IPS-18c (cell line): ENCODE data around the gene DNAH11.
"Not testable (repeated sequence)": the region's sequence is repeated elsewhere in the genome, so short reads cannot be mapped to it uniquely, and the experiment has no call there.

Source experiments
- H3K4me3 ChIP-seq: 2 replicates; pipeline ENCODE4 v1.7.0; 2013; ENCODE audit warnings: low read depth, mild to moderate bottlenecking, low read length, moderate library complexity; ENCODE audit not compliant: insufficient read depth
- H3K9me3 ChIP-seq: one replicate; pipeline ENCODE4 v1.6.1; 2013; ENCODE audit warnings: mild to moderate bottlenecking, low read length, moderate library complexity; ENCODE audit not compliant: control insufficient read depth, insufficient read depth

Gene DNAH11

GRCh38 chr7:21656081-21656480 is 113.2 kb downstream of the DNAH11 start:
- Histone ChIP-seq H3K4me3 (no peak overlapping the region), H3K9me3 (no peaks in the 10 kb centered on the region)

DNA sequence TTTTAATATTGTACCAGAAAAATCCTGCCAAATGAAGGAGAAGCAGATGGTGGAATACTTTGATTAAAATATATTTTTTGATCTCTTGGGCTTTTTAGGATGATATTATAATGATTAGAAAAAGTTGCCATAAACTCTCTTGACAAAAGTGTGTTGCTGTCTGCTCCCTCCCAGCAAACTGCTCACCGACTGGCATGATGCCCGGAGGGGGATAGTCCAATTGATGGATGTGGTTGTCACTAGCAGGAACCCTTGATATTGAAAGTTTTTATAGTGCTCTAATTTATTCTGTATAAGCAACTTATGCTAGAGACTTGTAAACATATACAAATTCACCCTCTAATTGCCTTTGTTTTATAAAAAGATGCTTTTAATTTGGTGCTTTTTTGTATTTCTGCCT is 114.0 kb downstream of the DNAH11 start:
- H3K4me3 ChIP-seq, result no peak overlapping the region
- H3K9me3 ChIP-seq, result no peaks in the 10 kb centered on the region

DNA sequence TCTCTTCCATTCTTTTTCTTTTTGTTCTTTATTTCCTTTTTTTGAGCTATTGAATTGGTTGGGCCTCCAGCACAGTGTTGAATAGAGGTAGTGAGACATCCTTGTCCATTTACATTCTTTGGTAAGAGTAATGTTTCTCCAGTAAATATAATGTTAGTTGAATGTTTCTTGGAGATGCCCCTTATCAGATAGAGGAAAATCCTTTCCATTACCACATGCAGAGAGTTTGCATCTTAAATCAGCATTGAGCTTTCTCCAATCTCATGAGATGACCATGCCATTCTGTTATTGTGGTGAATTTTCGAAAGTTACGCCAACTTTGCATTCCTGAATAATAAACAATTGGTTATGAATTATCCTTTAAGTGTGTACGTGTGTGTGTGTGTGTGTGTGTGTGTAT is 127.7 kb downstream of the DNAH11 start:
- H3K4me3 ChIP-seq, result no peak overlapping the region
- no peaks in the 10 kb centered on the region for H3K9me3 ChIP-seq

GRCh38 chr7:21671859-21672258 is 129.0 kb downstream of the DNAH11 start:
- no peaks in the 10 kb centered on the region for H3K9me3 ChIP-seq
- no peak overlapping the region for H3K4me3 ChIP-seq

DNA sequence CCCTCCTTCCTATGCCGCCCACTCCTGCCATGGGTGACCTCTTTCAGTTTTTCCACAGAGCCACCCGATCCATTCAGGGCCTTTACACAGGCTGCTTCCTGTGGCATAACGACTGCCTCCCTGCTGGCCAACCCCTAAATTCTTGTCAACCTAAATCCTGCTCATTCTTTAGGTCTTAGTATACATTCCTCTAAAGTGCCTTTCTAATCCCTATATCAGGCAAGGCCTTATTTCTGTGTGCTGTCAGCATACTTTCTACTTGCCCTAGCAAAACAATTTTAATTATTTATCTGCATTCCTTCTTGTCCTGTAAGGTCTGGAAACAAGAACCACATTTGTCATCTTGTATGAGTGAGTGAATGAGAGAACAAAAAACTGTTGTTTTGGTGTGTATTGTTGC is 132.4 kb downstream of the DNAH11 start:
- Histone ChIP-seq H3K4me3 (no peak overlapping the region), H3K9me3 (no peaks in the 10 kb centered on the region)

DNA sequence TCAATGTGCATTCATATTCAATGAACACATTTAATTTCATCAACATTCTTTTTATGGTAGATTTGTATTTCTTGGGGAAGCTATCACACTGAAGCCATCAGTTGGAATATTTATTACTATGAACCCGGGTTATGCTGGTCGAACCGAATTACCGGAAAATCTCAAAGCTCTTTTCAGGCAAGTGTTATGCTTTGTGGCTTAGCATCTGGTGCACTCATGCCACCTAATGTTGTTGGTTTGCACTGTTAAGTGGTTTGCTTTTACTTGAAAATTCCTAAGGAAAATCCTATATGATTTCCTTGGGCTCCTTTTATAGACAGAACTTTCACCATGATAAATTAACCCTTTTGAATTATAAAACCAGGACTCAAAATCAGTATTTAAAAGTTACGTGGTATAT is 147.9 kb downstream of the DNAH11 start:
- Histone ChIP-seq H3K9me3 (no peaks in the 10 kb centered on the region), H3K4me3 (no peak overlapping the region)

GRCh38 chr7:21691146-21691545 is 148.3 kb downstream of the DNAH11 start:
- not testable (repeated sequence) for H3K4me3 ChIP-seq, H3K9me3 ChIP-seq

GRCh38 chr7:21700587-21700986 is 157.7 kb downstream of the DNAH11 start:
- H3K4me3 ChIP-seq, H3K9me3 ChIP-seq: not testable (repeated sequence)

- H3K9me3 ChIP-seq, result no peaks in the 10 kb centered on the region
- no peak overlapping the region for H3K4me3 ChIP-seq
Observed at GRCh38 chr7:21702303-21702702, 159.5 kb downstream of the DNAH11 start.

GRCh38 chr7:21704359-21704758 is 161.5 kb downstream of the DNAH11 start:
- Histone ChIP-seq H3K9me3 (no peaks in the 10 kb centered on the region), H3K4me3 (no peak overlapping the region)

DNA sequence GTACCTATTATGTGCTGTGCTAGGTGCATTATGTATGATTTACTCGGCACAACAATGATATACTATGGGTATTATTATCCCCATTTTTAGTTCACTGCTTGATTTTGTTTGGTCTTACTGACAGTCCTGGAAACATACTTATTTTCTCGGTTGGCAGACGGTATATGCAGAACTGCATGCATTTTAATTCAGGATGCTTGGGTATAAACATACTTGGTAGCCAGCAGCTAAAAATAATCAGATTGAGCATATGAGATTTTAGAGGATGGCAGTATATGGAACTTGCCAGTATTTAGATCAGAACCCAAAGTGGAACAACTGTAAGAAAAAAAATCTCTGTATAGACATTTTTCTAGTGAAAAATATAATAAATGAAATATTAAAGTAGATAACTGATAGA is 163.3 kb downstream of the DNAH11 start:
- no peaks in the 10 kb centered on the region for H3K9me3 ChIP-seq
- no peak overlapping the region for H3K4me3 ChIP-seq

DNA sequence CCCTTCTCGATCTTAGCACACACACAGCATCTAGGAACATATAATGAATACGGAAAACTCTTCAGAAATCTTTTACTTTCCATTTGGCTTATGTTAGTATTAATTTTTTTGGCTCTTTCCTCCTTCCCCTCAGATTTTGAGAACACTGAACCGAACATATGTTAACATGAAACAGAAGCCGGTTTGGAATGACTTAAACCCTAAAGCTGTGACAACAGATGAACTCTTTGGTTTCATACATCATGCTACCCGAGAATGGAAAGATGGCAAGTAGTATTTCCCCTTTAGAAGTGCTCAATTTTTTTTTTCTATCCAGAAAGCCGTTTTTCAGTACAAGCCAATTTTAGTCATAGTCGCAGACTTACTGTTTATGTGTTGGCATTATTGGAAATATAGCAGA is 164.7 kb downstream of the DNAH11 start:
- H3K9me3 ChIP-seq, result no peaks in the 10 kb centered on the region
- H3K4me3 ChIP-seq, result no peak overlapping the region

DNA sequence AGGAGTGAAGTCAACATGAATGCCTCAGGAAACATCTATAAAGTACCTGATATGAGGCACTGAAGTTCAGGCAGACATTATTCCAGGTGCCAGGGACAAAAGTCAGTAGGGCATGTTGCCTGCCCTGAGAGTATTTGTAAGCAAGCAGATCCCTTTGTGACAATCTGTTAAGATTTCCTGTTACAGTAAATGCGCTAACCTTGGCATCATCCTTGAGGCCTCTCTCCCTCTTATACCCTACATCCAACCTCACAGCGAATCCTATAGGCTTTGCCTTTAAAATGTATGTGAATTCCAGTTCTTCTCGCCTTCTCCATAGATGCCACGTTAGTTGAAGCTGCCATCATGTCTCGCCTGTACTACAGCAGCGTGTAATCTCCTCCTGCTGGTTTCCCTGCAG is 165.3 kb downstream of the DNAH11 start:
- H3K4me3 ChIP-seq, result no peak overlapping the region
- no peaks in the 10 kb centered on the region for H3K9me3 ChIP-seq

DNA sequence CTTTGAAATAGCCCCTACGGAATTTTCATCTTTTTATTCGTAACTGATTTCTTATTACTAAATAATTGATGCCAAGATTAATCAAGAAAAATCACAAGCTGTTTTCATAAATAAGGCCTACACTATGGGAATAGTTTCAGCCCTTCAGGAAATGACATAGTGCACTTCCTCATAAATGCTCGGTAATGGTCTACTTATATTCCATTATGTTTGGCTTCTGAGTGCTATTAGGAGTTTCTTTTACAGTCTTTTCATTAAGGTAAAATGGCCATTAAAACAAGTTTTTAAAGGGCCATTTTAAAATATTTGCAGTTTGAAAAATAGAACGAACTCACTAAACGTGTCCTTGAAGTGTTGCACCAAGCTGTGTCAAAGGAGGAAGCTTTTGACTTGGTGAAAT is 174.5 kb downstream of the DNAH11 start:
- no peaks in the 10 kb centered on the region for H3K9me3 ChIP-seq
- no peak overlapping the region for H3K4me3 ChIP-seq

GRCh38 chr7:21718391-21718790 is 175.6 kb downstream of the DNAH11 start:
- Histone ChIP-seq H3K4me3 (no peak overlapping the region), H3K9me3 (no peaks in the 10 kb centered on the region)

DNA sequence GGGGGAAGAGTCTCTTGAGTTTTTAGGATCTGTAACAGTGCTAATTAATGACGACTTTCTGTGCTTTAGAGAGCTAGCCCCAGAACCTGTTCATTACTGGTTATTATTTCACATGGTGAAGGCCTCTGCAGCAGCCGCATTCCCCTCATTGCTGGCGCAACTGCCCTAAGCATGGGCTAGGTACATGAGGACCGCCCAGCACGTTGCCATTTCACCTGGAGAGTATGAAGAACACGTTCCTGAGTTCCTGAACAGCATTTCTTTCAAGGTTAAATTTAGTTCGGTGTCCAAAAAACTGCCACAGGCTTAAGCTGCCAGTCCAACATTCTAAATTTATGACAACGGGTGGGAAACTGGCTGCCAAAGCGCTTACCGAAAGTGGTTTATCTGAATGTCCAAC is 177.0 kb downstream of the DNAH11 start:
- Histone ChIP-seq H3K4me3 (no peak overlapping the region), H3K9me3 (no peaks in the 10 kb centered on the region)

DNA sequence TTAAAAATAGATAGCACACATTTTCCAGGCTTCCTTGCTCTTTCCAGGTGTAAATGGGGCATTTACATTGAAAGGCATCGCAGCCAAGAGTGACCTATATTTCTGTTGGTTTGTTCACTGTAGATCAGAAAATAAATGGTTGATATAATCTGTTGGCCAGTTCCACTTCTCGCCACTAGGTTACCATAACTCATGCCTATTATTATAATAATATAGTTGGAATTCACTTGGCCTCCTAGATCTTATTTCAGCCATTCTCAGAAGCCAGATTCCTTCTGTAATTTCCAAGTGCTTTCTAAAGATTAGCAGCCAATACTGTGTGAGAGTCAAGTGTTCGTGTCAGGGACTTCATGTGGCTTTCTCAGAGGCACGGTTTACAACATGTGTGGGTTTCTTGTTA is 179.5 kb downstream of the DNAH11 start:
- H3K9me3 ChIP-seq, result no peaks in the 10 kb centered on the region
- no peak overlapping the region for H3K4me3 ChIP-seq

GRCh38 chr7:21724562-21724961 is 181.7 kb downstream of the DNAH11 start:
- Histone ChIP-seq H3K9me3 (no peaks in the 10 kb centered on the region), H3K4me3 (no peak overlapping the region)

DNA sequence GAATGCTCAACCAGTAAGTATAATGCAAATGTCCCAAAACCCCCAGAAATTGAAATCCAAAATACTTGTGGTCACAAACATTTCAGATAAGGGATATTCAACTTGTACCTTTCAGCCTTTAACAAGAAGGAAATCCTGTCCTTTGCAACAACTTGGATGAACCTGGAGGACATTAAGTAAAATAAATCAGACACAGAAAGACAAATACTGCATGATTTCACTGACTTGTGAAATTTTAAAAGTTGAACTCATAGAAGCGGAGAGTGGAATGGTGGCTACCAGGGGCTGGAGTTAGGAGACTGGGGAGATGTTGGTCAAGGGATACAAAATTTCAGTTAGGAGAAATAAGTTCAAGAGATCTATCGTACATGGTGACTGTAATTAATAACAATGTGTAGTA is 187.6 kb downstream of the DNAH11 start:
- Histone ChIP-seq H3K9me3 (no peaks in the 10 kb centered on the region), H3K4me3 (no peak overlapping the region)

DNA sequence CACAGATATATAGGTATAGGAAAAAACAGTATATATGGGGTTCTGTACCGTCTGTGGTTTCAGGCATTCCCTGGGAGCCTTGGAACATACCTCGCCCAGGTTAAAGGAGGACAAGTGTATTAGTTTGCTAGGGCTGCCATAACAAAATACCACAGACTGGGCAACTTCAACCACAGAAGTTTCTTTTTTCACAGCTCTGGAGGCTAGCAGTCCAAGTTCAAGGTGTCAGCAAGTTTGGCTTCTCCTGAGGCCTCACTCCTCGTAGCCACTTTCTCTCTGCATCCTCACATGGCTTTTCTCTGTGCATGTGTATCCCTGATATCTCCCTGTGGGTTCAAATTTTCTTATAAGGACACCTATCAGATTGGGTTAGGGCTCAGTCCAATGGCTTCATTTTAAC is 189.1 kb downstream of the DNAH11 start:
- H3K9me3 ChIP-seq, result no peaks in the 10 kb centered on the region
- H3K4me3 ChIP-seq, result no peak overlapping the region
